Neutrophil (primary cell): Measurements from ENCODE around the gene RBMS3.

Experiments used
- H3K27ac ChIP-seq: fragments of 200-600 bp; sonication (generic); 2 replicates; pipeline ENCODE4 v1.5.1; 2016; ENCODE audit warnings: mild to moderate bottlenecking, moderate library complexity
- H3K27me3 ChIP-seq: fragments of 200-600 bp; sonication (generic); 2 replicates; pipeline ENCODE4 v1.6.0; 2016; ENCODE audit warnings: mild to moderate bottlenecking
- H3K36me3 ChIP-seq: fragments of 200-600 bp; sonication (generic); 2 replicates; pipeline ENCODE4 v1.5.1; 2017
- H3K4me1 ChIP-seq, 2 experiments: fragments of 200-600 bp in 1 of 2; sonication (generic) in 1 of 2; 1 replicate in 1 of 2; 2 replicates in 1 of 2; pipeline versions ENCODE4 v1.5.1 to v1.6.1; 2013 to 2016; ENCODE audit warnings: low read depth in 1 of 2, low read length in 1 of 2, mild to moderate bottlenecking in 1 of 2, moderate library complexity in 1 of 2; ENCODE audit not compliant: control insufficient read depth in 1 of 2, insufficient read depth in 1 of 2
- H3K4me3 ChIP-seq, 2 experiments: fragments of 200-600 bp in 1 of 2; sonication (generic) in 1 of 2; 1 replicate in 1 of 2; 2 replicates in 1 of 2; pipeline ENCODE4 v1.5.1; 2013 to 2016; ENCODE audit warnings: low read depth in 1 of 2, low read length in 1 of 2, mild to moderate bottlenecking in 1 of 2, moderate library complexity in 1 of 2
- H3K9me3 ChIP-seq: fragments of 200-600 bp; sonication (generic); 2 replicates; pipeline ENCODE4 v1.5.1; 2016
- TF ChIP-seq, protein P1 (sequence below): fragments of 200-600 bp; sonication (generic); IDR thresholded peaks from 2 replicates; pipeline ENCODE4 v1.5.1; 2016; ENCODE audit warnings: antibody characterized with exemption

Gene RBMS3

DNA sequence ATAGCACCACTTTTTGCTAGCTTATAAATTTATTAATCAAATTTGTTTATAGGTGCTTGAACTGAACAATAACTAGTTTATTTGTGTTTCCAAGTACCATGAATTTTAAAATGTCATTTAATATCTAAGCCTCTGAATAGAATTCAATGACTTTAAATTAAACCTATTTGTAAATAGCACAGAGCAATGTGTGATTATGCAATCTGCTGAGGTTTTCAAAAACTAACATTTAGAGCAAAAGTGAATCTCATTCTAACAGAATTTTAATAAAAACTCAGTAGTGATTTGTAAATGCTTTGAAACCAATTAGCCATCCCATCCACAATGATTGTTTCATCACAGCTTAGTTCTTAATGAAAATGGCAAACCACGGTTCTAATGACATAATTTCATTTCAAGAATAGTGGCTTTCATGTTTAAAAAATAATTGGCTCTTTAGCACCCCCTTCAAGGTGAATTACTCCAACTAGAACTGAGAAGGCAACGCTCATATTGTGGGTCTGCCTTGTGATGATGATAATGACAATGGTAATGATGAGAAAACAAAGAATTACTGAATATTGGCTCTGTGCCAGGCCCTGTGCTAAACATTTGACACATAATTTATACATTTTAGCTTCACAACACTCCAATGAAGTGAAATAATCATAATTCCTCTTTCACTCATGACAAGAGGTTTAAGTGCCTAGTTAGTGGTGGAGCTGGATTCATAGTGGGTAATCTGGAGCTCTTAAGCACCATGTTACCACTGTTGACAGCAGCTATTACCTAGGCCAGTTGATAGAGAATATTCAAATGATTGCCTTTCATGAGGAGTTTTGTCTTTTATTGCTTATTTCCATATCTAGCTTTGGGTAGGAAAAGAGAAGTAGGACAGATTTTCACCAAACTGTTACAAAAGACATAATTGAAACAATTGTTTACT, 145.7 kb downstream of the RBMS3 start:
- no peaks in the 10 kb centered on the region for H3K9me3 ChIP-seq
- H3K27me3 ChIP-seq = no peaks in the 10 kb centered on the region
- no peaks in the 10 kb centered on the region for H3K4me1 ChIP-seq
- TF ChIP-seq, protein P1, sequence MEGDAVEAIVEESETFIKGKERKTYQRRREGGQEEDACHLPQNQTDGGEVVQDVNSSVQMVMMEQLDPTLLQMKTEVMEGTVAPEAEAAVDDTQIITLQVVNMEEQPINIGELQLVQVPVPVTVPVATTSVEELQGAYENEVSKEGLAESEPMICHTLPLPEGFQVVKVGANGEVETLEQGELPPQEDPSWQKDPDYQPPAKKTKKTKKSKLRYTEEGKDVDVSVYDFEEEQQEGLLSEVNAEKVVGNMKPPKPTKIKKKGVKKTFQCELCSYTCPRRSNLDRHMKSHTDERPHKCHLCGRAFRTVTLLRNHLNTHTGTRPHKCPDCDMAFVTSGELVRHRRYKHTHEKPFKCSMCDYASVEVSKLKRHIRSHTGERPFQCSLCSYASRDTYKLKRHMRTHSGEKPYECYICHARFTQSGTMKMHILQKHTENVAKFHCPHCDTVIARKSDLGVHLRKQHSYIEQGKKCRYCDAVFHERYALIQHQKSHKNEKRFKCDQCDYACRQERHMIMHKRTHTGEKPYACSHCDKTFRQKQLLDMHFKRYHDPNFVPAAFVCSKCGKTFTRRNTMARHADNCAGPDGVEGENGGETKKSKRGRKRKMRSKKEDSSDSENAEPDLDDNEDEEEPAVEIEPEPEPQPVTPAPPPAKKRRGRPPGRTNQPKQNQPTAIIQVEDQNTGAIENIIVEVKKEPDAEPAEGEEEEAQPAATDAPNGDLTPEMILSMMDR = no peak
- H3K27ac ChIP-seq = no peak overlapping the region
- H3K4me3 ChIP-seq = no peak overlapping the region
- no peaks in the 10 kb centered on the region for H3K36me3 ChIP-seq

DNA sequence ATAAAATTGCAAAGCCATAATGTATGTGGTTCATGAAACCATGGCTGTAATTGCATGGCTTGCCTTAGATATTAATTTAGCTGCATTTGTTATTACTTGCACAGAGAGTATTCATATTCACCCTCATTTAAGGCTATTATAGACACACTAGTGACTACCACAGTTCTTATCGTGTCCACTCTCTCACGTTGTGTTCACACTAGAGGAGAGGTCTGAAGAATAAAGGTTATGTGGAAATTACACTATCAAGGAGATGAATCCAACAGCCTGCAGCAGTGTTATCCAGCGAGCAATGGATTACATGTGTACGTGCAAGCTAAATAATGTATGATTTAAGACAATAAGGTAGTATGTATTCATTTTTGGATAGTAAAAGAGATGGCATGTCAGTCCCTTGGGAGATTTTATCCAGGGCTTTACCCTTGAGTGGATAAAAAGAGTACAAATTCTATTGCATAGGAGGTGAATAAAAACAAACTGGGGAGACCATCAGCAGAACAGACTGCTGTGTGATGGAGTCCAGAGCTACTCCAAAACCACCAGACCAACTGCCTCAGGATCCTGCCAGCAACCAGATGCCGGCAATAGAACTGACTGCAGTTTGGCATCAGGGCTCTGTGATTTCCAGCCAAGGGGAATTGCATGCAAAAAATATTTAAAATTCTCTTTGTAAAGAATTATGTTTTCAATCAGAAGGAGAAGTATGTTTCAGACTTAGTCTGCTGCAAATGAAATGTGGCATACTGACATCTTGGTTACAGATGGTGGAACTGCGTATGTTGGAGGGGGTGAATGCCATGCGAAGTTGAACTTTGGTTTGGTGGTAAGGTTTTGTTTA, 146.6 kb downstream of the RBMS3 start:
- Histone ChIP-seq H3K36me3 (no peaks in the 10 kb centered on the region), H3K4me3 (no peak overlapping the region), H3K27ac (no peak overlapping the region), H3K9me3 (no peaks in the 10 kb centered on the region), H3K27me3 (no peaks in the 10 kb centered on the region), H3K4me1 (no peaks in the 10 kb centered on the region)
- TF ChIP-seq, protein P1 = no peak

DNA sequence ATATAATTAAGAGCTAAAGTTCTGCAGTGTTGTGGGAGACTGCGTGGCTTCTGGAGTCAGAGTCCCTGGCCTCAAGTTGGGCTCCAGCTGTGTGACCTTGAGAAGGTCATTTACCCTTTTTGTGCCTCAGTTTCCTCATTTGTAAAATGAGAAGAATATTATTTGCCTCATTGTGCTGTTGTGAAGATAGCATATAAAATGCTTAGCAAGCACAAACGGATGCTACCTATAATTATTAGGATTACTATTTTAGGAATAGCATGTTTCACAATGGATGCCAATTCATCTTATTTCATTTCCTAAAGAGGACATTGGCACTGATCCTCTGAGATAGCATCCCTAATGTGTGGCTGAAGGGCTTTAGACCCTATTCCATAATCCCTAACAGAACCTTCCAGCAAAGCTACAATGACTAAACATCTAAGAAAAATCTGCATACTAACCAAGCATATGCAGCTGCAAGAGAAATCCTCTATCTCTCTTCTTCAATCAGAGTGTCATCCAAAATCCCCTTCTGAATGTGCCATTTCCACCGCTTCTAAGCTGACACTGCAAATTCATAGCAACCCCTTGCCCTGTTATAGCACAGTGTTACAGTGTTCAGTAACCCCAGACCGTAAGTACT, 148.3 kb downstream of the RBMS3 start:
- H3K9me3 ChIP-seq = no peaks in the 10 kb centered on the region
- no peaks in the 10 kb centered on the region for H3K27me3 ChIP-seq
- TF ChIP-seq, protein P1 = no peak
- no peak overlapping the region for H3K27ac ChIP-seq
- H3K4me1 ChIP-seq = no peaks in the 10 kb centered on the region
- H3K4me3 ChIP-seq = no peak overlapping the region
- no peaks in the 10 kb centered on the region for H3K36me3 ChIP-seq

DNA sequence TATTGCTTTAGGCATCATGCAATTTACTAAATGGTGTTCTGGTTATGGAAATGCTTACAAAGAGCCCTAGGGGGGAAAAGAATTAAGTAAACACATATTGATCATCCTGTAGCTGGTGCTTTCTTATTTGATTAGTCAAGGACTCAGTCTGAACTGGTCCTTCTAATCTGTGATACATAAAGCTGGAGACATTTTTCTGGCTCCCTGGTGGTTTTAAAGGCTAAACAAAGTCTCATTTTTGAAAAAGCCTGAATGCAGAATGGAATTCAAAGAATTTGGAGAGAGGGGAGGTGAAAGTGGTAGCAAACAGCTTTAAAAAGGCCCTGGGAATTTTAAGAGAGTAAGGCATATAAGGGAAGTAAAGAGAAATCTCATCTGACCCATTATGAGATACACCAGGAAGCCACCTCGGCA, 149.7 kb downstream of the RBMS3 start:
- Histone ChIP-seq H3K4me3 (no peak overlapping the region), H3K27ac (no peak overlapping the region), H3K27me3 (no peaks in the 10 kb centered on the region), H3K36me3 (no peaks in the 10 kb centered on the region), H3K4me1 (no peaks in the 10 kb centered on the region), H3K9me3 (no peaks in the 10 kb centered on the region)
- TF ChIP-seq, protein P1 = no peak

DNA sequence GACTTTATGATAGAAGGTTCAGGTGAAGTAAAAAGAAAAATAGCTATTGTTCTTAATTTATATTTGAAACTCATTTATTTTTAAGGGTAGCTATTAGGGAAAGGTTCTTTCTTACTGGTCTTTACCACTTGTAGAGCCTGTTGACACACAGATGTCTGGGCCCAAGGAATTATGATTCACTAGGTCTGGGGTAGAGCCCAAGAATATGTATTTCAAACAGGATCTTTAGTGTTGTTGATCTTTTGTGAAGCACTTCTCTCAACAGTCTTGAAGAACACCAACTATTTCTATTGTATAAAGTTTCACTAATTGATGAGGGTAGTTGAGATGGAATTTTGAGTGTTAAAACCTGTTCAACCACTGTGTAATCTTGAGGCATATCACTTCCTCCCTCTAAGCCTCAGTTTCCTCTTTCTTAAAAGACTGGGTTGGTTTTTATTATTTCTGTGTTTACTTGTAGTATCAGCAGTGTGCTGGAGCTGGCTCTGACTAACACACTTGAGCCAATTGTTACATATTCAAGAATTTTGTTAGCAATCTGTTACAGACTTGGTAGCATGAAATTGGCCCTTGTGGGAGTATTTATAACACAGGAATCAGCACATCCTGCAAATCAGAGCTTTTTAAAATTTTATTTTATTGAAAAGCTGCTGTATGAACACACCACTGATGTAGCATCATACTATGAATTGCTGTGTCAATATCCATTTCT, 155.9 kb downstream of the RBMS3 start:
- no peaks in the 10 kb centered on the region for H3K4me1 ChIP-seq
- H3K27ac ChIP-seq = no peak overlapping the region
- H3K9me3 ChIP-seq = no peaks in the 10 kb centered on the region
- peaks cover 8% of the 10 kb centered on the region for H3K27me3 ChIP-seq
- H3K4me3 ChIP-seq = no peak overlapping the region
- TF ChIP-seq, protein P1 = no peak
- H3K36me3 ChIP-seq = no peaks in the 10 kb centered on the region
